DOHH2 (cell line): ENCODE data around the gene HSBP1.

Source experiments
- H3F3A ChIP-seq: fragments of 200-600 bp; sonication (generic), shearing (Covaris generic); 2 replicates; pipeline ENCODE4 v1.6.0; 2016; ENCODE audit warnings: antibody characterized with exemption, mild to moderate bottlenecking; ENCODE audit not compliant: control insufficient read depth, insufficient read depth
- H3K27ac ChIP-seq: fragments of 200-600 bp; sonication (generic); 2 replicates; pipeline ENCODE4 v1.5.1; 2014; ENCODE audit warnings: low read depth, mild to moderate bottlenecking, low read length, moderate library complexity
- H3K27me3 ChIP-seq: fragments of 200-600 bp; sonication (generic); 2 replicates; pipeline ENCODE4 v1.6.1; 2014; ENCODE audit warnings: mild to moderate bottlenecking, low read length, mixed read lengths; ENCODE audit not compliant: control insufficient read depth
- H3K36me3 ChIP-seq: fragments of 200-600 bp; sonication (generic); 2 replicates; pipeline ENCODE4 v1.6.1; 2014; ENCODE audit warnings: mild to moderate bottlenecking, low read length, moderate library complexity, mixed read lengths; ENCODE audit not compliant: control insufficient read depth
- H3K4me1 ChIP-seq: fragments of 200-600 bp; sonication (generic); 2 replicates; pipeline ENCODE4 v1.6.1; 2014; ENCODE audit warnings: mild to moderate bottlenecking, low read length, mixed read lengths; ENCODE audit not compliant: control insufficient read depth
- H3K4me2 ChIP-seq: fragments of 200-600 bp; sonication (generic); 2 replicates; pipeline ENCODE4 v1.6.0; 2014; ENCODE audit warnings: mild to moderate bottlenecking, low read length, moderate library complexity
- H3K4me3 ChIP-seq: fragments of 200-600 bp; sonication (generic); 2 replicates; pipeline ENCODE4 v1.5.1; 2014; ENCODE audit warnings: mild to moderate bottlenecking, low read length, mixed read lengths
- H3K79me2 ChIP-seq: fragments of 200-600 bp; sonication (generic); 2 replicates; pipeline ENCODE4 v1.6.1; 2014; ENCODE audit warnings: mild to moderate bottlenecking, low read length, mixed read lengths; ENCODE audit not compliant: control insufficient read depth
- H3K9me2 ChIP-seq: fragments of 200-600 bp; sonication (generic); replicated peaks from 2 replicates; pipeline ENCODE4 v1.6.1; 2014; ENCODE audit warnings: mild to moderate bottlenecking, low read length, mixed read lengths; ENCODE audit not compliant: control insufficient read depth
- H3K9me3 ChIP-seq: fragments of 200-600 bp; sonication (generic); 2 replicates; pipeline ENCODE4 v1.6.1; 2014; ENCODE audit warnings: antibody characterized with exemption, low read length, mixed read lengths; ENCODE audit not compliant: control insufficient read depth, insufficient read depth
- H4K20me1 ChIP-seq: fragments of 200-600 bp; sonication (generic); 2 replicates; pipeline ENCODE4 v1.6.0; 2014; ENCODE audit warnings: low read depth, mild to moderate bottlenecking, antibody characterized with exemption, low read length, moderate library complexity; ENCODE audit not compliant: control insufficient read depth, insufficient read depth
- EZH2phosphoT487 ChIP-seq: fragments of 200-600 bp; sonication (generic); IDR thresholded peaks from 2 replicates; pipeline ENCODE4 v1.6.1; 2017; ENCODE audit warnings: borderline replicate concordance, mild to moderate bottlenecking, antibody characterized with exemption, low read length, moderate library complexity, mixed read lengths
- TF ChIP-seq, protein P1 (sequence below): fragments of 200-600 bp; sonication (generic); IDR thresholded peaks from one replicate; pipeline ENCODE4 v1.5.1; 2014; ENCODE audit warnings: antibody characterized with exemption, mild to moderate bottlenecking, low read depth, low read length; ENCODE audit not compliant: poor library complexity, severe bottlenecking

Gene HSBP1

DNA sequence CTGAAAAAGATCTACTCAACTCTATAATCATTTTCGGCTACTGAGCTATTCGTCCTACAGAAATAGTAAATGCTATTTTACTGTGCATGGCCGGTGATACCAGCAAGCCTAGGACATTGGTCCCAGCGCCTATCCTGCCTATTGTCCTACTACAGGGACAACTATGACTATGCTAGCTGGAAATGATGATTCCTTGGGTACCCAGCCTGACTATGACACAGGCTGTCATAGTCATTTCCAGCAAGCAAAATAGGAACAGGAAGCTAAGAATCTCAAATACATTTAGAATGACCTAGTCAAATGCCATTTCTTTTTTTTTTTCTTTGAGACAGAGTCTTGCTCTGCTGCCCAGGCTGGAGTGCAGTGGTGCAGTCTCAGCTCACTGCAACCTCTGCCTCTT is 33.7 kb upstream of the HSBP1 start:
- no peaks in the 10 kb centered on the region for H3K9me3 ChIP-seq
- no peaks in the 10 kb centered on the region for H3K9me2 ChIP-seq
- no peak overlapping the region for H3K4me2 ChIP-seq
- no peaks in the 10 kb centered on the region for H4K20me1 ChIP-seq
- H3K27me3 ChIP-seq = no peaks in the 10 kb centered on the region
- H3K27ac ChIP-seq = no peak overlapping the region
- TF ChIP-seq EZH2phosphoT487 = no peak
- TF ChIP-seq, protein P1, sequence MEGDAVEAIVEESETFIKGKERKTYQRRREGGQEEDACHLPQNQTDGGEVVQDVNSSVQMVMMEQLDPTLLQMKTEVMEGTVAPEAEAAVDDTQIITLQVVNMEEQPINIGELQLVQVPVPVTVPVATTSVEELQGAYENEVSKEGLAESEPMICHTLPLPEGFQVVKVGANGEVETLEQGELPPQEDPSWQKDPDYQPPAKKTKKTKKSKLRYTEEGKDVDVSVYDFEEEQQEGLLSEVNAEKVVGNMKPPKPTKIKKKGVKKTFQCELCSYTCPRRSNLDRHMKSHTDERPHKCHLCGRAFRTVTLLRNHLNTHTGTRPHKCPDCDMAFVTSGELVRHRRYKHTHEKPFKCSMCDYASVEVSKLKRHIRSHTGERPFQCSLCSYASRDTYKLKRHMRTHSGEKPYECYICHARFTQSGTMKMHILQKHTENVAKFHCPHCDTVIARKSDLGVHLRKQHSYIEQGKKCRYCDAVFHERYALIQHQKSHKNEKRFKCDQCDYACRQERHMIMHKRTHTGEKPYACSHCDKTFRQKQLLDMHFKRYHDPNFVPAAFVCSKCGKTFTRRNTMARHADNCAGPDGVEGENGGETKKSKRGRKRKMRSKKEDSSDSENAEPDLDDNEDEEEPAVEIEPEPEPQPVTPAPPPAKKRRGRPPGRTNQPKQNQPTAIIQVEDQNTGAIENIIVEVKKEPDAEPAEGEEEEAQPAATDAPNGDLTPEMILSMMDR = no peak
- no peaks in the 10 kb centered on the region for H3K4me1 ChIP-seq
- H3K36me3 ChIP-seq = no peaks in the 10 kb centered on the region
- H3K79me2 ChIP-seq = no peaks in the 10 kb centered on the region
- no peaks in the 10 kb centered on the region for H3F3A ChIP-seq
- no peak overlapping the region for H3K4me3 ChIP-seq

DNA sequence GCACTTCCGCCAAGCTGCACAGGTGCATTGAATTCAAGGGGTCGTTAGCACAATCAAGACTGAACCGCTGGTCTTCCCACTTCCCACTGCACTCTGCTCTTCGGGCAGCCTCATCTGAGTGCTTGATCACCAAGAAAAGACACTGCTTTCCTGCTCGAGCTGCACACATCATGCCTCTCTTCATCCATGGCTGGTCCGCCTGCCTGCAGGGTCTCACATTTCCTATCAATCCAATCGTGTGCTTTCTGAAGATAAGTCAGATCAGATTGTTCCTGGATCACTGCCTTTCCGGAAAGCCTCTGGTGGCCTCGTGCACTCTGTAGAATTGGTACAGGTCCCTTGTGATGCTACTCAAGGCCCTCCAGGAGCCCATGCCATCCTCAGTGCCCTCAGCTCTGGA is 30.8 kb upstream of the HSBP1 start:
- Histone ChIP-seq H3K27me3 (no peaks in the 10 kb centered on the region), H3K9me2 (no peaks in the 10 kb centered on the region), H3K4me2 (no peak overlapping the region), H3K4me1 (no peaks in the 10 kb centered on the region), H3K79me2 (no peaks in the 10 kb centered on the region), H3K36me3 (no peaks in the 10 kb centered on the region), H3K9me3 (no peaks in the 10 kb centered on the region), H3K27ac (no peak overlapping the region), H3K4me3 (no peak overlapping the region), H3F3A (no peaks in the 10 kb centered on the region), H4K20me1 (no peaks in the 10 kb centered on the region)
- TF ChIP-seq, protein P1 = no peak
- no peak for TF ChIP-seq EZH2phosphoT487

DNA sequence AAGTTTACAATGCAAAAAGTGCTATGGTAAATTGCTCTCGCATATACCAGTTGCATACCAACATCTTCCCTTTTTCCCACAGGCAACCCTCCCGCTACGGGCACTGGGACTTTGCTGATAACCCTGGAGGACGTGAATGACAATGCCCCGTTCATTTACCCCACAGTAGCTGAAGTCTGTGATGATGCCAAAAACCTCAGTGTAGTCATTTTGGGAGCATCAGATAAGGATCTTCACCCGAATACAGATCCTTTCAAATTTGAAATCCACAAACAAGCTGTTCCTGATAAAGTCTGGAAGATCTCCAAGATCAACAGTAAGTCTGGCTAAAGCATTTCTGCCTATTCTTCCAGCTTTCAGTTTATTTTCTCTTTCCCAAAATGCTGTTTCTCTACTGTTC is 27.9 kb upstream of the HSBP1 start:
- Histone ChIP-seq H3K27me3 (no peaks in the 10 kb centered on the region), H3K4me3 (no peak overlapping the region), H3K9me3 (no peaks in the 10 kb centered on the region), H3K9me2 (no peaks in the 10 kb centered on the region), H3K4me1 (no peaks in the 10 kb centered on the region), H3K79me2 (no peaks in the 10 kb centered on the region), H3K27ac (no peak overlapping the region), H3K36me3 (no peaks in the 10 kb centered on the region), H3F3A (no peaks in the 10 kb centered on the region), H3K4me2 (no peak overlapping the region), H4K20me1 (no peaks in the 10 kb centered on the region)
- TF ChIP-seq, protein P1 = no peak
- no peak for TF ChIP-seq EZH2phosphoT487

DNA sequence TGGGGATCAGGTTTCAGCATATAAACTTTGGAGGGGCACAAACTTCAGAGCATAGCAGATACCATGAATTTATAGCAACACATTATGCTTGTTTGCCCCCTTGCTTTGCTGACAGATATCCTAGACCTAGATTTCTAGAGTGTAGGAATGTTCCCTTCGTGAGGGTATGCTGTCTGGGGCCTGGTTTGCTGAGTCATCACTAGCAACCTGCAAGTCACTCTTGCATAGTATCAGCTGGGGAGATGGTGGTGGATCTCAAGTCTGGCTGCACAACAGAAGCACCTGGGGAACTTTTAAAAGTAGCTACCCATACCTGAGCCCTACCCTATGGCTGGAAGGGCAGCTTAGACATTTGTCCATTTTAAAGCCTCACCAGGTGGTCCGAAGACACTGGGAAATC is 22.3 kb upstream of the HSBP1 start:
- no peaks in the 10 kb centered on the region for H4K20me1 ChIP-seq
- no peak overlapping the region for H3K4me3 ChIP-seq
- H3K27ac ChIP-seq = no peak overlapping the region
- no peaks in the 10 kb centered on the region for H3K4me1 ChIP-seq
- no peaks in the 10 kb centered on the region for H3K79me2 ChIP-seq
- H3K9me2 ChIP-seq = no peaks in the 10 kb centered on the region
- H3F3A ChIP-seq = no peaks in the 10 kb centered on the region
- no peaks in the 10 kb centered on the region for H3K9me3 ChIP-seq
- H3K4me2 ChIP-seq = no peak overlapping the region
- H3K36me3 ChIP-seq = no peaks in the 10 kb centered on the region
- no peak for TF ChIP-seq EZH2phosphoT487
- TF ChIP-seq, protein P1 = no peak
- H3K27me3 ChIP-seq = no peaks in the 10 kb centered on the region
